NB4 (cell line): ENCODE data around the gene RUFY4.

Experiments used
- DNase-seq: peaks from one replicate; pipeline ENCODE4 v3.0.0; 2010; ENCODE audit warnings: low read depth
- H3K4me3 ChIP-seq: one replicate; pipeline ENCODE4 v1.5.1; 2011; ENCODE audit warnings: mild to moderate bottlenecking, low read depth, low read length, moderate library complexity
- MYC ChIP-seq: IDR thresholded peaks from 2 replicates; pipeline ENCODE4 v1.6.1; 2011; ENCODE audit warnings: low read depth, low read length
- POLR2A ChIP-seq: IDR thresholded peaks from 2 replicates; pipeline ENCODE4 v1.6.1; 2011; ENCODE audit warnings: mild to moderate bottlenecking; ENCODE audit not compliant: insufficient read length; ENCODE audit errors: extremely low read depth
- TF ChIP-seq, protein P1 (sequence below): IDR thresholded peaks from one replicate; pipeline ENCODE4 v1.5.1; 2012; ENCODE audit warnings: low read depth, low read length
- TF ChIP-seq, protein P2 (sequence below): IDR thresholded peaks from 2 replicates; pipeline ENCODE4 v1.6.1; 2011; ENCODE audit warnings: low read depth, low read length

RUFY4 gene

DNA sequence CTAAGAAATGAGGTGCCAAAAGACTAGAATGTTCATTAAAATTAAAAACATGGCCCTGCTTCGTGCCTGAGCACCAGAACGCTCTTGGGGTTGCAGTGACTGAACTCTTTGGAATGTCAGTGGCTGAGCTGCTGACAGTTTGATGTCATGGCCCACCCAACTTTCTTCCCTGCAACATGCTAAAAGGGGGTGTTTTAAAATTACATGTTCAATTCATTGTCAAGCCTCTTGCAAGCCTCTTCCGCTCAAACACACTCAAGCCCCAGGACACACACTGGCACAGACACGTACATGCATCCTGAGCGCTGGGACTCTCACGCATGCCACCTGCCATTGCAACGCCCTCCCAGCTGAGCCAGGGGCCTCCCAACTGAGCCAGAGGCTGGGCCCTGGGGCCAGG, 12.6 kb downstream of the RUFY4 start:
- no peak for DNase-seq
- H3K4me3 ChIP-seq = no peak overlapping the region
- TF ChIP-seq MYC = no peak
- no peak for TF ChIP-seq POLR2A
- TF ChIP-seq, protein P1, sequence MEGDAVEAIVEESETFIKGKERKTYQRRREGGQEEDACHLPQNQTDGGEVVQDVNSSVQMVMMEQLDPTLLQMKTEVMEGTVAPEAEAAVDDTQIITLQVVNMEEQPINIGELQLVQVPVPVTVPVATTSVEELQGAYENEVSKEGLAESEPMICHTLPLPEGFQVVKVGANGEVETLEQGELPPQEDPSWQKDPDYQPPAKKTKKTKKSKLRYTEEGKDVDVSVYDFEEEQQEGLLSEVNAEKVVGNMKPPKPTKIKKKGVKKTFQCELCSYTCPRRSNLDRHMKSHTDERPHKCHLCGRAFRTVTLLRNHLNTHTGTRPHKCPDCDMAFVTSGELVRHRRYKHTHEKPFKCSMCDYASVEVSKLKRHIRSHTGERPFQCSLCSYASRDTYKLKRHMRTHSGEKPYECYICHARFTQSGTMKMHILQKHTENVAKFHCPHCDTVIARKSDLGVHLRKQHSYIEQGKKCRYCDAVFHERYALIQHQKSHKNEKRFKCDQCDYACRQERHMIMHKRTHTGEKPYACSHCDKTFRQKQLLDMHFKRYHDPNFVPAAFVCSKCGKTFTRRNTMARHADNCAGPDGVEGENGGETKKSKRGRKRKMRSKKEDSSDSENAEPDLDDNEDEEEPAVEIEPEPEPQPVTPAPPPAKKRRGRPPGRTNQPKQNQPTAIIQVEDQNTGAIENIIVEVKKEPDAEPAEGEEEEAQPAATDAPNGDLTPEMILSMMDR = no peak
- TF ChIP-seq, protein P2, sequence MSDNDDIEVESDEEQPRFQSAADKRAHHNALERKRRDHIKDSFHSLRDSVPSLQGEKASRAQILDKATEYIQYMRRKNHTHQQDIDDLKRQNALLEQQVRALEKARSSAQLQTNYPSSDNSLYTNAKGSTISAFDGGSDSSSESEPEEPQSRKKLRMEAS = no peak

DNA sequence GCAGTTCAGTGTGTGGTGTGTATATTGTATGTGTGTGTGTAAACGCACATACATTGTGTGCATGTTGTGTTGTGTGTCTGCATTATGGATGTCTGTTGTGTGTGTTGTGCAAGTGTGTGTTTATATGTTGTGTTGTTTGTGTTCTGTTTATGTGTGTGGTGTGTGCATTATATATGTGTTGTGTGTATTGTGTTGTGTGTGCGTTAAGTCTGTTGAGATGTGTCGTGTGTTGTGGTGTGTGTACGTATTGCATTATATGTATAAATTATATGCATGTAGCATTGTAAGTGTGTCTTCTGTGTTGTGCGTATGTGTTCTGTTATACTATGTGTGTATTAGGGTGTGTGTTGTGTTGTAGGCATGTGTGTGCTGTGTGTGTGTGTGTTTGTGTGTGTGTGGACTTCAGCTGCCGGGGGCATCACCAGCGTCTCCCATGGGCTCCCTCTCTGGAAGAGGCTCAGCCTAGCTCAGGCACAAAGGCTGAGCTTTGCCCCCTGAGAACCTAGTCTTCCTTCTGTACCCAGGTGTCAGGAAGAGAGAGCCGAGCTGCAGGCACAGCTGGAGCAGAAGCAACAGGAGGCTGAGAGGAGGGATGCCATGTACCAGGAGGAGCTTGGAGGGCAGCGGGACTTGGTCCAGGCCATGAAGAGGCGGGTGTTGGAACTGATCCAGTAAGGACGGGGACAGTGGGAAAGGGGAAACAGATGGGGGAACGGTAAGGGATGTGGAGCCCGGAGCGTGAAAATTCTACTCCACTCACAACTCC, 13.7 kb downstream of the RUFY4 start:
- no peak for DNase-seq
- no peak for TF ChIP-seq MYC
- no peak for TF ChIP-seq POLR2A
- TF ChIP-seq, protein P1 = no peak
- TF ChIP-seq, protein P2 = no peak
- no peak overlapping the region for H3K4me3 ChIP-seq

DNA sequence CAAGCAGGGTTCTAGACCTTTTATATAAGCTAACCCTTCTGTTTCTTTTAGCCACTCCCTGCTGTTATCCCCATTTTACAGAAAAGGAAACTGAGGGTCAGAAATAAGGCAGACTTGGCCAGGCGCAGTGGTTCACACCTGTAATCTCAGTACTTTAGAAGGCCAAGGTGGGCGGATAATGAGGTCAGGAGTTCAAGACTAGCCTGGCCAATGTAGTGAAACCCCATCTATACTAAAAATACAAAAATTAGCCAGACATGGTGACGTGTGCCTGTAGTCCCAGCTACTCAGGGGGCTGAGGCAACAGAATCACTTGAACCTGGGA, 14.3 kb downstream of the RUFY4 start:
- H3K4me3 ChIP-seq = no peak overlapping the region
- no peak for DNase-seq
- TF ChIP-seq, protein P1 = no peak
- no peak for TF ChIP-seq POLR2A
- TF ChIP-seq, protein P2 = no peak
- no peak for TF ChIP-seq MYC

DNA sequence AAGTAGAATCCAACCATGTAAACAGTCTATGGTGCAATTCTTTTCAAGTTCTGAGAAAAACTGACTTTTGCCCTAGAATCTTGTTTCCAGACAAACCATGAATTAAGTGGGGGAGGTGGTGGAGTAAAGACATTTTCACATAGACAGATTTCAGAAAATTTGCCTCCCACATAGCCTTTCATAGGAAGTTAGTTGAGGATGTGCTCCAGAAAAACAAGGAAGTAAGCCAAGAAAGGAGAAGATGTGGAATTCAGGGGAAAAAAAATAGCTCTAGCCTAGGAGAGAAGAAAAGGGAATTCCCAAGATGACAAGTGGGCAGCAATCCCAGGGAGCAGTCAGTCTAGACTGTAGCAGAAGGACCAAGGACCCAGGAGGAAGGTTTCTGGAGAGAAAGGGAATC, 17.4 kb downstream of the RUFY4 start:
- no peak for DNase-seq
- H3K4me3 ChIP-seq = no peak overlapping the region
- TF ChIP-seq, protein P1 = no peak
- TF ChIP-seq MYC (no peak), POLR2A (no peak)
- TF ChIP-seq, protein P2 = no peak

DNA sequence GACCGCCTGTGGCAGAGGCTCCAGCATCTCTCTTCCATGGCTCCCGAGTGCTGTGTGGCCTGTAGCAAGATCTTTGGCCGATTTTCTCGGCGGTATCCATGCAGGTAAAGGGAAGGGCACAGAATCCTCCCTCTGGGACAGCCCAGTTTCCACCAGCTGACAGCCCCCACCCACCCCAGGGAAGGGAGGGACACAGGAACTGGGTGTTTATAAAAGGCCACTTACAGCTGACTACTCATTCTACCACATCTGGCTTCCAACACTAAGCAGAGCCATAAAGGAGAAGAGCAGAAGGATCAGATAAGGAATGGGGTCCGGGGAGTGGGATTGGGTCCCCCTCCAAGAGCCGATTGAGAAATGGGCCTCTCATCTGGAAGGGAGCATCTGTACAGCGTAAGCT, 20.2 kb downstream of the RUFY4 start:
- TF ChIP-seq POLR2A = no peak
- TF ChIP-seq MYC = no peak
- TF ChIP-seq, protein P2 = no peak
- TF ChIP-seq, protein P1 = no peak
- no peak for DNase-seq
- H3K4me3 ChIP-seq = no peak overlapping the region

DNA sequence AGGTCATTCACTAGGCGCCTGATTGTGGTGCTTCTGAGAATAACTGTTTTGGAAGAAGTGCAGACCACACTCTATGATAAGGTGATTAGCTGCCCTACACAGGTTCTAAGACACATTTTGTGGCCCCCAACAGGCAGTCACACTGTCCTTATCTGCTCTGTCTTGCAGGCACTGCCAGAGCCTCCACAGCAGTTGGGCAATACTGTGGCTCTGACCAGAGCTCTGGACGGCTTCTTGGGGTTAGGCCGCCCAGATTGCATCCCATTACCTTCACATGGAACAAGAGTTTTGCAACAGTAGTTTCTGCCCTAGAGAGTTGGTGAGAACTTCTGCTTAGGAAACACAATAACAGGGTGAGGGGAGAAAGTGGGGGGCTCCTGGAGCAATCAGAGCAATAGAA, 22.7 kb downstream of the RUFY4 start:
- H3K4me3 ChIP-seq = no peak overlapping the region
- TF ChIP-seq, protein P1 = no peak
- TF ChIP-seq, protein P2 = no peak
- TF ChIP-seq POLR2A (no peak), MYC (no peak)
- DNase-seq = peak; percentile 81
